Lower lobe of right lung (tissue), 2 donors: ENCODE measurements around the gene TRANK1. TPM values are rescaled to one million over a fixed set of nuclear protein-coding genes. Genes with fewer than 3 reads are reported as not detected.

ENCODE experiments used
- ATAC-seq, 2 donors: fragments of 200-7000 bp; cut with Tn5 transposase; one replicate each; pipeline ENCODE4 v1.9.1; 2020 to 2022; ENCODE audit warnings: mild to moderate bottlenecking in 2 of 2, moderate library complexity in 2 of 2
- DNase-seq: peaks from one replicate; pipeline ENCODE4 v3.0.0-alpha.2; 2020
- H3K27ac ChIP-seq: fragments of 200-600 bp; one replicate; pipeline ENCODE4 v1.8.0; 2022
- H3K27me3 ChIP-seq: fragments of 200-600 bp; one replicate; pipeline ENCODE4 v1.8.0; 2022; ENCODE audit warnings: low read depth
- H3K36me3 ChIP-seq: fragments of 200-600 bp; one replicate; pipeline ENCODE4 v1.8.0; 2022; ENCODE audit warnings: mild to moderate bottlenecking
- H3K4me1 ChIP-seq: fragments of 200-600 bp; one replicate; pipeline ENCODE4 v1.8.0; 2022
- H3K4me3 ChIP-seq: fragments of 200-600 bp; one replicate; pipeline ENCODE4 v1.8.0; 2022; ENCODE audit warnings: mild to moderate bottlenecking
- H3K9me3 ChIP-seq: fragments of 200-600 bp; one replicate; pipeline ENCODE4 v1.8.0; 2022
- CTCF ChIP-seq: fragments of 200-600 bp; IDR thresholded peaks from one replicate; pipeline ENCODE4 v1.8.0; 2022; ENCODE audit warnings: antibody characterized with exemption, mild to moderate bottlenecking
- intact Hi-C: fragments of 100-400 bp; cut with DNase I; formaldehyde crosslinking; loops from one replicate; pipeline ENCODE4 v1.11.0; 2022
- total RNA-seq: library from RNA; stranded (reverse); fragmentation: NEBNext Ultra II Directional; extraction: Animal tissue kit (Norgen Biotek cat#: 25700); gene quantifications from one replicate; pipeline ENCODE4 v1.2.1, GENCODE V29; 2021
- donor health status: DM: no; HTN: yes; CAD: no; lungs with severe emphysema.

Gene TRANK1
- total RNA-seq, 1 donor from 2014 or later, result 36.9 TPM

GRCh38 chr3:36826240-36826639, 118.6 kb downstream of the TRANK1 start:
- Histone ChIP-seq H3K36me3 (peaks cover 66% of the 10 kb centered on the region), H3K4me1 (no peaks in the 10 kb centered on the region)
- TF ChIP-seq CTCF, result no peak

GRCh38 chr3:36824443-36824842, 120.4 kb downstream of the TRANK1 start:
- peaks cover 48% of the 10 kb centered on the region for H3K36me3 ChIP-seq
- H3K27ac ChIP-seq, result no peak overlapping the region
- no peaks in the 10 kb centered on the region for H3K9me3 ChIP-seq
- no peaks in the 10 kb centered on the region for H3K27me3 ChIP-seq
- no peak overlapping the region for H3K4me3 ChIP-seq
- DNase-seq (no peak), ATAC-seq (no peak)
- intact Hi-C loops, result no loop called here
- H3K4me1 ChIP-seq, result no peaks in the 10 kb centered on the region
- TF ChIP-seq CTCF, result no peak

More at GRCh38 chr3:36826240-36826639, 118.6 kb downstream of the TRANK1 start:
- H3K9me3 ChIP-seq, result no peaks in the 10 kb centered on the region
- H3K4me3 ChIP-seq, result no peak overlapping the region
- ATAC-seq (no peak), DNase-seq (no peak)
- H3K27me3 ChIP-seq, result no peaks in the 10 kb centered on the region
- intact Hi-C loops, result no loop called here
- no peak overlapping the region for H3K27ac ChIP-seq

GRCh38 chr3:36823806-36824205, 121.0 kb downstream of the TRANK1 start:
- Histone ChIP-seq H3K27ac (no peak overlapping the region), H3K27me3 (no peaks in the 10 kb centered on the region), H3K36me3 (peaks cover 42% of the 10 kb centered on the region), H3K4me3 (no peak overlapping the region), H3K4me1 (no peaks in the 10 kb centered on the region), H3K9me3 (no peaks in the 10 kb centered on the region)
- ATAC-seq (no peak), DNase-seq (no peak)
- intact Hi-C loops, result no loop called here
- TF ChIP-seq CTCF, result no peak

- DNase-seq, result no peak
- Histone ChIP-seq H3K27me3 (no peaks in the 10 kb centered on the region), H3K4me1 (no peaks in the 10 kb centered on the region), H3K27ac (no peak overlapping the region), H3K9me3 (no peaks in the 10 kb centered on the region), H3K36me3 (peaks cover 5% of the 10 kb centered on the region), H3K4me3 (no peak overlapping the region)
- ATAC-seq, result no peak
- intact Hi-C loops, result no loop called here
- TF ChIP-seq CTCF, result no peak
Measured at GRCh38 chr3:36820083-36820482, 124.8 kb downstream of the TRANK1 start.

GRCh38 chr3:36817806-36818533, 126.9 kb downstream of the TRANK1 start:
- intact Hi-C loops, result no loop called here
- no peak for TF ChIP-seq CTCF
- H3K27me3 ChIP-seq, result no peaks in the 10 kb centered on the region
- ATAC-seq (no peak), DNase-seq (no peak)
- no peaks in the 10 kb centered on the region for H3K36me3 ChIP-seq
- no peak overlapping the region for H3K4me3 ChIP-seq
- no peaks in the 10 kb centered on the region for H3K9me3 ChIP-seq
- no peaks in the 10 kb centered on the region for H3K4me1 ChIP-seq
- no peak overlapping the region for H3K27ac ChIP-seq
